Loucy (cell line): ENCODE measurements around the gene TSPO2.

Source experiments
- CTCF ChIP-seq: fragments of 200-600 bp; sonication (generic); conservative IDR thresholded peaks from 2 replicates; pipeline ENCODE4 v1.5.1; 2014; ENCODE audit warnings: mild to moderate bottlenecking, antibody characterized with exemption, low read length
- EZH2phosphoT487 ChIP-seq: fragments of 200-600 bp; IDR thresholded peaks from 2 replicates; pipeline ENCODE4 v1.6.1; 2018; ENCODE audit warnings: antibody characterized with exemption, mild to moderate bottlenecking, moderate library complexity, borderline replicate concordance

GRCh38 chr6:41049521-41049920 is 7.3 kb downstream of the TSPO2 start:
- no peak for TF ChIP-seq CTCF
- no peak for TF ChIP-seq EZH2phosphoT487
